Lung (tissue), 12 donors: ENCODE results near the gene CFAP70. TPM values are rescaled to one million over a fixed set of nuclear protein-coding genes. Genes with fewer than 3 reads are reported as not detected.
"Not testable (repeated sequence)": the region's sequence is repeated elsewhere in the genome, so short reads cannot be mapped to it uniquely, and the experiment has no call there.

ENCODE experiments used
- ATAC-seq: fragments of 200-7000 bp; cut with Tn5 transposase; one replicate; pipeline ENCODE4 v1.9.1; 2020; ENCODE audit warnings: moderate number of reproducible peaks; ENCODE audit not compliant: insufficient read depth, low FRiP score
- DNase-seq, 3 donors: peaks; one replicate each; pipeline ENCODE4 v3.0.0-alpha.2; 2013 to 2017
- H3K27ac ChIP-seq, 2 donors: one replicate each; pipeline ENCODE4 v1.5.1; 2013; ENCODE audit warnings: mild to moderate bottlenecking in 2 of 2, moderate library complexity in 2 of 2, control low read depth in 1 of 2, inconsistent platforms in 1 of 2, low read depth in 1 of 2, low read length in 1 of 2
- H3K27me3 ChIP-seq, 3 donors: one replicate each; pipeline ENCODE4 v1.5.1; 2013; ENCODE audit warnings: low read length in 2 of 3; ENCODE audit not compliant: control insufficient read depth in 3 of 3, insufficient read depth in 3 of 3
- H3K36me3 ChIP-seq, 4 donors: one replicate each; pipeline ENCODE4 v1.5.1; 2013; ENCODE audit warnings: low read length in 4 of 4, mild to moderate bottlenecking in 1 of 4, moderate library complexity in 1 of 4; ENCODE audit not compliant: control insufficient read depth in 4 of 4, insufficient read depth in 4 of 4
- H3K4me1 ChIP-seq, 5 donors: one replicate each; pipeline ENCODE4 v1.5.1; 2013; ENCODE audit warnings: low read length in 5 of 5, mild to moderate bottlenecking in 2 of 5, moderate library complexity in 1 of 5; ENCODE audit not compliant: control insufficient read depth in 5 of 5, insufficient read depth in 5 of 5
- H3K4me3 ChIP-seq: one replicate; pipeline ENCODE4 v1.5.1; 2013; ENCODE audit warnings: mild to moderate bottlenecking, control low read depth, moderate library complexity
- H3K9ac ChIP-seq, 2 donors: one replicate each; pipeline ENCODE4 v1.5.1; 2013; ENCODE audit warnings: low read length in 2 of 2, control low read depth in 1 of 2; ENCODE audit not compliant: insufficient read depth in 1 of 2
- H3K9me3 ChIP-seq, 4 donors: one replicate each; pipeline ENCODE4 v1.5.1; 2013; ENCODE audit warnings: low read length in 3 of 4, mild to moderate bottlenecking in 1 of 4, moderate library complexity in 1 of 4; ENCODE audit not compliant: control insufficient read depth in 4 of 4, insufficient read depth in 3 of 4
- whole genome bisulfite sequencing, 2 donors: extraction: QIAGEN DNeasy Blood & Tissue Kit; methylation state at CpG; one replicate each; pipeline ENCODE4 v1.1.7; 2013; 5-methylcytosine and 5-hydroxymethylcytosine counted together
- polyA plus RNA-seq, 2 donors: library from polyadenylated mRNA; stranded (reverse); fragments of 200-250 nt; gene quantifications; one replicate each; pipeline ENCODE4 v1.2.1, GENCODE V29; 2013
- total RNA-seq, 2 donors: library from RNA; depleted of rRNA in 1 of 2; stranded (reverse); fragments of >200 nt in 1 of 2; gene quantifications; one replicate each; pipeline ENCODE4 v1.2.1, GENCODE V29; 2014 to 2021
- TF ChIP-seq, protein P1 (sequence below): IDR thresholded peaks from 2 replicates; pipeline ENCODE4 v1.5.1; 2012; ENCODE audit warnings: mild to moderate bottlenecking; ENCODE audit errors: control extremely low read depth, extremely low read depth
- donor health status: control.
- donor health status: control.
- donor health status: Bipolar disorder and iron deficiency.
- donor health status: healthy.
- donor health status: DM: yes; HTN: yes; CAD: no.

The CFAP70 gene
- total and polyA plus RNA-seq, 4 donors: 3.5 to 17.2 (median 8.6) TPM

DNA sequence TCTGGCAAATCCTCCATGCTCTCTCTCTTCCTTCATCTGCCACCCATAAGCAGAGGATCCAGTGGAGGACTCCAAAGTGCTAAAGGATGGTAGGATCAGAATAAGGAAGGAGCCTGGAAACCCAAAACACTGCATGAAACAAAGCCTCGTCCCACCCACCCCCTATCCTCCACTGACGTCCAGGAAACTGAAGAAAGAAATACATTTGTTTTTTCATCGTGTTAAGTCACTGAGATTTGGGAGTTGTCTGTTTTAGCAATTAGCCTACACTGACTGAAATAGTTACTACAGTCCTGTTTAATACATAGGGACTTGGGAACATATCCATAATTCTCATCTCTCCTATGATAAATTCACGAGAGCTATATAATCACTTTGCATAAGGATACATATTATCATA lies 40.4 kb upstream of the CFAP70 start:
- Histone ChIP-seq H3K4me3 (no peak overlapping the region), H3K4me1 (peaks cover 0 to 7% (median 0%) of the 10 kb centered on the region in 5 donors), H3K27ac (no peak overlapping the region), H3K9me3 (no peaks in the 10 kb centered on the region), H3K27me3 (no peaks in the 10 kb centered on the region), H3K36me3 (peaks cover 0 to 19% (median 17%) of the 10 kb centered on the region in 4 donors), H3K9ac (no peak overlapping the region)
- TF ChIP-seq, protein P1, sequence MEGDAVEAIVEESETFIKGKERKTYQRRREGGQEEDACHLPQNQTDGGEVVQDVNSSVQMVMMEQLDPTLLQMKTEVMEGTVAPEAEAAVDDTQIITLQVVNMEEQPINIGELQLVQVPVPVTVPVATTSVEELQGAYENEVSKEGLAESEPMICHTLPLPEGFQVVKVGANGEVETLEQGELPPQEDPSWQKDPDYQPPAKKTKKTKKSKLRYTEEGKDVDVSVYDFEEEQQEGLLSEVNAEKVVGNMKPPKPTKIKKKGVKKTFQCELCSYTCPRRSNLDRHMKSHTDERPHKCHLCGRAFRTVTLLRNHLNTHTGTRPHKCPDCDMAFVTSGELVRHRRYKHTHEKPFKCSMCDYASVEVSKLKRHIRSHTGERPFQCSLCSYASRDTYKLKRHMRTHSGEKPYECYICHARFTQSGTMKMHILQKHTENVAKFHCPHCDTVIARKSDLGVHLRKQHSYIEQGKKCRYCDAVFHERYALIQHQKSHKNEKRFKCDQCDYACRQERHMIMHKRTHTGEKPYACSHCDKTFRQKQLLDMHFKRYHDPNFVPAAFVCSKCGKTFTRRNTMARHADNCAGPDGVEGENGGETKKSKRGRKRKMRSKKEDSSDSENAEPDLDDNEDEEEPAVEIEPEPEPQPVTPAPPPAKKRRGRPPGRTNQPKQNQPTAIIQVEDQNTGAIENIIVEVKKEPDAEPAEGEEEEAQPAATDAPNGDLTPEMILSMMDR: no peak
- no peak for DNase-seq
- 69 to 84% methylated on average over 4 of the region's 4 CpGs for WGBS, 2 donors
- ATAC-seq: no peak

DNA sequence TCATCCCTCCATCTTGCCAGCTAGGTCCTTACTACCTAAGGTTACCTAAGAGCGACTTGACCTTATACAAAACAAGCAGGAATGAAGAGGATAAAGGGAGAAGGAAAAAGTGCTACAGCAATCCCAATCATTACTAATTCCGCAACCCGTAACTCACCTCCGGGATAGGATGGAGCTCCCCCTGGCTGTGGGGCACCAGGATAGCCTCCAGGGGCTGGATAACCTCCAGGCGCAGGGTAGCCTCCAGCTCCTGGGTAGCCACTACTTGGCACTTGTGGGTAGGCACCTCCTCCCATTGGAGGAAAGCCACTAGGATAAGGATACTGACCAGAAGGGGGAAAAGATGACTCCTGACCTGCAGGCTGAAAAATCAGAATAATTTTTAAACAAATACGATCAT lies 39.4 kb upstream of the CFAP70 start:
- H3K36me3 ChIP-seq: peaks cover 0 to 19% (median 17%) of the 10 kb centered on the region in 4 donors
- no peaks in the 10 kb centered on the region for H3K9me3 ChIP-seq
- TF ChIP-seq, protein P1: no peak
- ATAC-seq: no peak
- DNase-seq: no peak
- H3K4me1 ChIP-seq: peaks cover 0 to 3% (median 0%) of the 10 kb centered on the region in 5 donors
- H3K4me3 ChIP-seq: no peak overlapping the region
- H3K27ac ChIP-seq: no peak overlapping the region
- WGBS, 2 donors: 96 to 99% methylated on average over 6 of the region's 6 CpGs
- H3K9ac ChIP-seq: no peak overlapping the region
- H3K27me3 ChIP-seq: no peaks in the 10 kb centered on the region

DNA sequence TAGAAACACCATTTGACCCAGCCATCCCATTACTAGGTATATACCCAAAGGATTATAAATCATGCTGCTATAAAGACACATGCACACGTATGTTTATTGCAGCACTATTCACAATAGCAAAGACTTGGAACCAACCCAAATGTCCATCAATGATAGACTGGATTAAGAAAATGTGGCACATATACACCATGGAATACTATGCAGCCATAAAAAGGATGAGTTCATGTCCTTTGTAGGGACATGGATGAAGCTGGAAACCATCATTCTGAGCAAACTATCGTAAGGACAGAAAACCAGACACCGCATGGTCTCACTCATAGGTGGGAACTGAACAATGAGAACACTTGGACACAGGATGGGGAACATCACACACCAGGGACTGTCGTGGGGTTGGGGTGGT lies 35.7 kb upstream of the CFAP70 start:
- not testable (repeated sequence) for H3K27ac ChIP-seq, H3K9me3 ChIP-seq, DNase-seq, H3K4me1 ChIP-seq, H3K9ac ChIP-seq, H3K4me3 ChIP-seq, ATAC-seq, H3K27me3 ChIP-seq
- 99 to 100% methylated on average over 3 of the region's 4 CpGs for WGBS, 2 donors
- peaks cover 0 to 24% (median 19%) of the 10 kb centered on the region in 4 donors for H3K36me3 ChIP-seq

DNA sequence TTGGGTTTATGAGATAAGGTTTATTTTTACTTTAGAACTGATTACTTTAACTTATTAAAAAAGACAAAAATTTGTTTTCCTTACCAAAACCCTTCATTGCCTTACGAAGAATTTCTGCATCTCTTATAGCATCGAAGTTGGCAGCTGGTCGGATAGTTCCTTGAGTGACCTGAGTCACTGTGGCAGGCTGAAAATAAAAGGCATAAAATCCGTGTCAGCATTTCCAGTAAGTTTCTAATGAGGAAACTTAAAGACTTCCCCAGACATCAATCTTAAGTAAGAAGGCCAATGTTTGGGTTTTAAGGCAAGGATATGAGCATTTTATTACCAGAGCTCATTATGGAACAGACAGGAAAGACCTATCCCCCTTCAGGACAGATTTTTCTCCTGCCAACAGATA lies 29.6 kb upstream of the CFAP70 start:
- H3K4me1 ChIP-seq: no peaks in the 10 kb centered on the region
- H3K9me3 ChIP-seq: no peaks in the 10 kb centered on the region
- 94% methylated on average over 4 of the region's 4 CpGs for WGBS, 2 donors
- no peak for ATAC-seq
- TF ChIP-seq, protein P1: no peak
- H3K4me3 ChIP-seq: no peak overlapping the region
- no peaks in the 10 kb centered on the region for H3K27me3 ChIP-seq
- DNase-seq: no peak
- H3K9ac ChIP-seq: no peak overlapping the region
- H3K27ac ChIP-seq: no peak overlapping the region
- H3K36me3 ChIP-seq: peaks cover 15 to 27% (median 22%) of the 10 kb centered on the region in 4 donors
